ENCODE measurements around the gene MAST2. TPM values are rescaled to one million over a fixed set of nuclear protein-coding genes. Genes with fewer than 3 reads are reported as not detected.

Gene MAST2
- total and polyA plus RNA-seq, 2 of the 13 experiments (the other 11 are each of a cell fraction or from before 2014, with no cell fraction given): 15.3 to 23.0 TPM

GRCh38 chr1:45802343-45803298, 791 bp upstream of the MAST2 start (continued):
- TF ChIP-seq ATF3 (CRISPR knock-in tag; IDR thresholded peaks at IDR 0.05) (peak; percentile 81), EHMT2 (IDR thresholded peaks at IDR 0.05; ENCODE audit: borderline replicate concordance, low read depth, low read length) (no peak), ARID5B (CRISPR knock-in tag; IDR thresholded peaks at IDR 0.05) (0 out of 2 replicates have a peak, but pooled peaks have one; percentile 18), KLF9 (CRISPR knock-in tag; IDR thresholded peaks at IDR 0.05; ENCODE audit: low read depth) (no peak), SKI (IDR thresholded peaks at IDR 0.05; ENCODE audit: partially characterized antibody) (no peak), KDM3A (CRISPR knock-in tag; IDR thresholded peaks at IDR 0.05; ENCODE audit: low read depth) (no peak), SALL1 (CRISPR knock-in tag; IDR thresholded peaks at IDR 0.05) (peak; percentile 50; the same call in 1 of the 2 replicates), RBFOX2 (IDR thresholded peaks at IDR 0.05; ENCODE audit: low read depth, low read length) (no peak), FOXK2 (IDR thresholded peaks at IDR 0.05) (no peak), ZSCAN29 (CRISPR knock-in tag; conservative IDR thresholded peaks at IDR 0.05) (no peak), MTA1 (CRISPR knock-in tag; IDR thresholded peaks at IDR 0.05; ENCODE audit: borderline replicate concordance) (no peak), TCF12 (IDR thresholded peaks at IDR 0.05) (no peak), TCF12 (CRISPR knock-in tag; IDR thresholded peaks at IDR 0.05) (no peak), NRL (CRISPR knock-in tag; IDR thresholded peaks at IDR 0.05; ENCODE audit: borderline replicate concordance) (no peak), SP4 (CRISPR knock-in tag; IDR thresholded peaks at IDR 0.05) (no peak), ADNP (CRISPR knock-in tag; IDR thresholded peaks at IDR 0.05) (no peak), PLRG1 (conservative IDR thresholded peaks at IDR 0.05) (no peak), ZNF879 (CRISPR knock-in tag; IDR thresholded peaks at IDR 0.05) (no peak), ZIK1 (CRISPR knock-in tag; IDR thresholded peaks at IDR 0.05; ENCODE audit: borderline replicate concordance, low read depth) (0 out of 2 replicates have a peak, but pooled peaks have one; percentile 24), SOX13 (IDR thresholded peaks at IDR 0.05) (no peak), SOX13 (CRISPR knock-in tag; conservative IDR thresholded peaks at IDR 0.05 in 1 of 2, IDR thresholded peaks at IDR 0.05 in 1 of 2) (0 out of 4 replicates have a peak, but pooled peaks of 1 of the 2 experiments have one; percentile 7), ZNF430 (CRISPR knock-in tag; IDR thresholded peaks at IDR 0.05) (no peak), TGIF2 (CRISPR knock-in tag; IDR thresholded peaks at IDR 0.05) (0 out of 2 replicates have a peak, but pooled peaks have one; percentile 29), ZFP37 (CRISPR knock-in tag; IDR thresholded peaks at IDR 0.05; ENCODE audit: borderline replicate concordance) (no peak), HOXA3 (CRISPR knock-in tag; IDR thresholded peaks at IDR 0.05) (peak; percentile 17; the same call in 1 of the 2 replicates), SIX4 (CRISPR knock-in tag; IDR thresholded peaks at IDR 0.05) (no peak)

All from HepG2 (cell line).